Peyer's patch (tissue), 4 donors: Measurements from ENCODE around the gene ANKRD35.

Source experiments
- POLR2A ChIP-seq, 2 donors: fragments of 450-650 bp; IDR thresholded peaks; one replicate each; pipeline ENCODE4 v1.5.1; 2017; ENCODE audit warnings: antibody characterized with exemption in 2 of 2, mild to moderate bottlenecking in 2 of 2, moderate library complexity in 2 of 2
- TF ChIP-seq, protein P1 (sequence below), 6 experiments: fragments of 450-650 bp in 4 of 6; fragments of 200-600 bp in 2 of 6; sonication (generic) in 1 of 6; IDR thresholded peaks; one replicate each; pipeline ENCODE4 v1.5.1; 2017 to 2019; ENCODE audit warnings: antibody characterized with exemption in 6 of 6, mild to moderate bottlenecking in 3 of 6, moderate library complexity in 1 of 6

DNA sequence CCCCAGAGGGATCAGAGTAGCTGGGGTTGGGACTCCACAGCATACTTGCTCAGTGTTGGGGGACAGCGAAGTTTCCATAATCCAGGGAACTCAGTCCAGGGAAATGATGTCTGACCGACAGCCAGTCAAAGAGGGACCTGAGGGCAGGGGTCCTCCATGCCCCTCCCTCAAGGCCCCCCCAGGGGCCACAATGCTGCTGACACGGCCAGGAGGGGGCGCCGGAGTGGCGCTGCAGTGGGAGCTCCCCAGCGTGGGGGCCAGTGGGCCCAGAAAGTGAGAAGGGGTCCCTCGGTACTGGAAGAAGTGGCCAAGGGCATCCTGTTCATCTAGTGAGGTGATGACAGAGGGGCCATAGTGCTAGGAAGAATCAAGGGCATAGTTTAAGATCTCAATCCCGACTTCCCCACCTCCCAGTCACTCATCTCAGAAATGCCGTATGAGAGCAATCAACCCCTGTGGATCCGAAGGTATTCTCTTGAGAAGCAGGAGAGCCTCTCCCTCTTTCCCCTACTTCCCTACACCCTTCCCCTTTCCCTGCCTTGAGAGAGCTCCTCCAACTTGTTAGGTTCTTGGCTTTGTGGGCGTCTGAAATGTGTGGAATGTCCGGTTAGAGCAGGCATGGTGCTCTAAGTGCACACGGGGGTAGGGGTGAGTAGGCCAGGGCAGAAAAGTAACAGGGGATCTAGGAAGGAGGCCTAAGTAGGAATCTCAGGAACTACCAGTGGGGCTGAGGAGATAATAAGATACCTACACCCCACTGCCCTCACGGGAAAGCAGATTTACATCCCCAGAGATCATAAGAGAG lies 36.1 kb downstream of the ANKRD35 start:
- TF ChIP-seq, protein P1, sequence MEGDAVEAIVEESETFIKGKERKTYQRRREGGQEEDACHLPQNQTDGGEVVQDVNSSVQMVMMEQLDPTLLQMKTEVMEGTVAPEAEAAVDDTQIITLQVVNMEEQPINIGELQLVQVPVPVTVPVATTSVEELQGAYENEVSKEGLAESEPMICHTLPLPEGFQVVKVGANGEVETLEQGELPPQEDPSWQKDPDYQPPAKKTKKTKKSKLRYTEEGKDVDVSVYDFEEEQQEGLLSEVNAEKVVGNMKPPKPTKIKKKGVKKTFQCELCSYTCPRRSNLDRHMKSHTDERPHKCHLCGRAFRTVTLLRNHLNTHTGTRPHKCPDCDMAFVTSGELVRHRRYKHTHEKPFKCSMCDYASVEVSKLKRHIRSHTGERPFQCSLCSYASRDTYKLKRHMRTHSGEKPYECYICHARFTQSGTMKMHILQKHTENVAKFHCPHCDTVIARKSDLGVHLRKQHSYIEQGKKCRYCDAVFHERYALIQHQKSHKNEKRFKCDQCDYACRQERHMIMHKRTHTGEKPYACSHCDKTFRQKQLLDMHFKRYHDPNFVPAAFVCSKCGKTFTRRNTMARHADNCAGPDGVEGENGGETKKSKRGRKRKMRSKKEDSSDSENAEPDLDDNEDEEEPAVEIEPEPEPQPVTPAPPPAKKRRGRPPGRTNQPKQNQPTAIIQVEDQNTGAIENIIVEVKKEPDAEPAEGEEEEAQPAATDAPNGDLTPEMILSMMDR (IDR thresholded peaks at IDR 0.05): no peak
- no peak for TF ChIP-seq POLR2A (IDR thresholded peaks at IDR 0.05)
